ENCODE data around the gene PPFIA2.

Gene PPFIA2

GRCh38 chr12:81543621-81544139 lies 215.5 kb downstream of the PPFIA2 start:
- DNase-seq (ENCODE audit: low read depth): no peak

- no peak for DNase-seq (ENCODE audit: low read depth)
These were observed 216.8 kb downstream of the PPFIA2 start for GRCh38 chr12:81542065-81543010.

GRCh38 chr12:81541121-81541520 lies 218.0 kb downstream of the PPFIA2 start:
- DNase-seq (ENCODE audit: low read depth): no peak

- no peak for DNase-seq (ENCODE audit: low read depth)
These were observed 219.9 kb downstream of the PPFIA2 start for GRCh38 chr12:81539279-81539678.

- no peak for DNase-seq (ENCODE audit: low read depth)
These were observed 226.1 kb downstream of the PPFIA2 start for GRCh38 chr12:81533054-81533453.

GRCh38 chr12:81530352-81530751 lies 228.8 kb downstream of the PPFIA2 start:
- no peak for DNase-seq (ENCODE audit: low read depth)

GRCh38 chr12:81520064-81520945 lies 238.8 kb downstream of the PPFIA2 start:
- no peak for DNase-seq (ENCODE audit: low read depth)

- no peak for DNase-seq (ENCODE audit: low read depth)
These were observed 240.5 kb downstream of the PPFIA2 start for GRCh38 chr12:81518638-81519037.

- DNase-seq (ENCODE audit: low read depth): no peak
These were observed 241.9 kb downstream of the PPFIA2 start for GRCh38 chr12:81517296-81517695.

- no peak for DNase-seq (ENCODE audit: low read depth)
These were observed 256.0 kb downstream of the PPFIA2 start for GRCh38 chr12:81502912-81503695.

- no peak for DNase-seq (ENCODE audit: low read depth)
These were observed 258.4 kb downstream of the PPFIA2 start for GRCh38 chr12:81500788-81501187.

GRCh38 chr12:81499809-81500208 lies 259.3 kb downstream of the PPFIA2 start:
- no peak for DNase-seq (ENCODE audit: low read depth)

- no peak for DNase-seq (ENCODE audit: low read depth)
These were observed 266.9 kb downstream of the PPFIA2 start for GRCh38 chr12:81492131-81492720.

GRCh38 chr12:81472934-81473333 lies 286.2 kb downstream of the PPFIA2 start:
- no peak for DNase-seq (ENCODE audit: low read depth)

GRCh38 chr12:81470923-81471322 lies 288.2 kb downstream of the PPFIA2 start:
- DNase-seq (ENCODE audit: low read depth): no peak

- no peak for DNase-seq (ENCODE audit: low read depth)
These were observed 290.9 kb downstream of the PPFIA2 start for GRCh38 chr12:81468206-81468605.

GRCh38 chr12:81465876-81466275 lies 293.3 kb downstream of the PPFIA2 start:
- DNase-seq (ENCODE audit: low read depth): no peak

- DNase-seq (ENCODE audit: low read depth): no peak
These were observed 294.0 kb downstream of the PPFIA2 start for GRCh38 chr12:81465191-81465590.

- no peak for DNase-seq (ENCODE audit: low read depth)
These were observed 298.0 kb downstream of the PPFIA2 start for GRCh38 chr12:81461163-81461562.

- DNase-seq (ENCODE audit: low read depth): no peak
These were observed 308.0 kb downstream of the PPFIA2 start for GRCh38 chr12:81450920-81451739.
